B cell (primary cell): Measurements from ENCODE around the gene LTBP2. TPM values are rescaled to one million over a fixed set of nuclear protein-coding genes. Genes with fewer than 3 reads are reported as not detected.

ENCODE experiments used
- ATAC-seq: fragments of 200-7000 bp; cut with Tn5 transposase; one replicate; pipeline ENCODE4 v1.10.0; 2021; ENCODE audit warnings: low read depth, mild to moderate bottlenecking, moderate number of reproducible peaks, moderate library complexity
- CTCF ChIA-PET: fragments of 350-600 bp; sonication (Branson Sonifier 250); formaldehyde crosslinking; loops from one replicate; lab custom pipeline; 2021; ENCODE audit warnings: antibody characterized with exemption, inconsistent platforms; lab: Charles Lee
- POLR2A ChIA-PET: fragments of 350-600 bp; sonication (Branson Sonifier 250); formaldehyde crosslinking; loops from one replicate; lab custom pipeline; 2021; ENCODE audit warnings: antibody characterized with exemption; lab: Charles Lee
- DNase-seq: peaks from one replicate; pipeline ENCODE4 v3.0.0; 2013
- H2AFZ ChIP-seq: 2 replicates; pipeline ENCODE4 v1.6.1; 2012; ENCODE audit warnings: mild to moderate bottlenecking, low read depth, low read length; ENCODE audit not compliant: insufficient read depth, poor library complexity, severe bottlenecking
- H3K27ac ChIP-seq, 2 donors: 1 replicate in 1 of 2; 2 replicates in 1 of 2; pipeline ENCODE4 v1.5.1; 2012 to 2013; ENCODE audit warnings: low read length in 2 of 2, mild to moderate bottlenecking in 2 of 2, moderate library complexity in 1 of 2
- H3K27me3 ChIP-seq, 4 experiments: fragments of 200-600 bp in 1 of 4; sonication (generic) in 1 of 4; replicated peaks in 1 of 4; 1 replicate in 2 of 4; 2 replicates in 2 of 4; pipeline versions ENCODE4 v1.6.1 to v1.7.0; 2013 to 2016; ENCODE audit warnings: low read length in 3 of 4, mild to moderate bottlenecking in 2 of 4, mixed read lengths in 1 of 4, moderate library complexity in 1 of 4; ENCODE audit not compliant: insufficient read depth in 4 of 4, control insufficient read depth in 3 of 4; ENCODE audit errors: control extremely low read depth in 1 of 4
- H3K36me3 ChIP-seq, 2 experiments: replicated peaks in 1 of 2; 1 replicate in 1 of 2; 2 replicates in 1 of 2; pipeline versions ENCODE4 v1.6.1 to v1.7.1; 2013; ENCODE audit warnings: low read length in 1 of 2; ENCODE audit not compliant: insufficient read depth in 2 of 2, control insufficient read depth in 1 of 2; ENCODE audit errors: control extremely low read depth in 1 of 2, extremely low read depth in 1 of 2
- H3K4me1 ChIP-seq, 2 donors: fragments of 200-600 bp in 1 of 2; sonication (generic) in 1 of 2; 1 replicate in 1 of 2; 2 replicates in 1 of 2; pipeline versions ENCODE4 v1.5.1 to v1.6.1; 2013 to 2017; ENCODE audit warnings: low read length in 2 of 2; ENCODE audit not compliant: control insufficient read depth in 2 of 2, insufficient read depth in 2 of 2
- H3K4me2 ChIP-seq: replicated peaks from 2 replicates; pipeline ENCODE3; 2012; ENCODE audit warnings: mild to moderate bottlenecking, low read depth, low read length; ENCODE audit not compliant: poor library complexity, severe bottlenecking
- H3K4me3 ChIP-seq, 5 experiments: fragments of 200-600 bp in 1 of 5; sonication (generic) in 1 of 5; 1 replicate in 3 of 5; 2 replicates in 2 of 5; pipeline versions ENCODE4 v1.5.1 to v1.7.0; 2011 to 2016; ENCODE audit warnings: low read length in 4 of 5, mild to moderate bottlenecking in 4 of 5, low read depth in 2 of 5, control low read depth in 1 of 5, moderate library complexity in 1 of 5; ENCODE audit not compliant: insufficient read depth in 1 of 5; ENCODE audit errors: control extremely low read depth in 1 of 5, extremely low read depth in 1 of 5
- H3K79me2 ChIP-seq: fragments of 200-600 bp; sonication (generic); one replicate; pipeline ENCODE4 v1.6.0; 2016; ENCODE audit warnings: low read length; ENCODE audit not compliant: control insufficient read depth, insufficient read depth
- H3K9ac ChIP-seq: fragments of 200-600 bp; sonication (generic); 2 replicates; pipeline ENCODE4 v1.6.1; 2017; ENCODE audit warnings: mild to moderate bottlenecking, low read length, moderate library complexity
- H3K9me3 ChIP-seq, 3 donors: one replicate each; pipeline versions ENCODE4 v1.6.1 to v1.7.1; 2013; ENCODE audit warnings: low read length in 2 of 3; ENCODE audit not compliant: control insufficient read depth in 2 of 3, insufficient read depth in 1 of 3; ENCODE audit errors: control extremely low read depth in 1 of 3
- H4K20me1 ChIP-seq: 2 replicates; pipeline ENCODE4 v1.6.0; 2012; ENCODE audit warnings: mild to moderate bottlenecking, low read length; ENCODE audit not compliant: insufficient read depth, control insufficient read depth, poor library complexity, severe bottlenecking
- H3K27ac Mint-ChIP-seq: one replicate; pipeline ENCODE4 v1.8.0; 2021; ENCODE audit warnings: mixed read lengths
- H3K27me3 Mint-ChIP-seq: one replicate; pipeline ENCODE4 v1.8.0; 2021; ENCODE audit warnings: mixed read lengths
- H3K4me1 Mint-ChIP-seq: one replicate; pipeline ENCODE4 v1.8.0; 2021; ENCODE audit warnings: mixed read lengths
- H3K4me3 Mint-ChIP-seq: one replicate; pipeline ENCODE4 v1.8.0; 2021; ENCODE audit warnings: mixed read lengths
- H3K9me3 Mint-ChIP-seq: one replicate; pipeline ENCODE4 v1.8.0; 2022; ENCODE audit warnings: mixed read lengths; ENCODE audit not compliant: insufficient read depth
- CTCF ChIP-seq: fragments of 200-600 bp; IDR thresholded peaks from one replicate; pipeline ENCODE4 v1.8.0; 2022; ENCODE audit warnings: antibody characterized with exemption, mild to moderate bottlenecking
- EZH2 ChIP-seq: IDR thresholded peaks from 2 replicates; pipeline ENCODE4 v1.6.1; 2012; ENCODE audit warnings: borderline replicate concordance, low read depth, mild to moderate bottlenecking, moderate library complexity, low read length; ENCODE audit not compliant: insufficient read depth, poor library complexity, severe bottlenecking
- WGBS: methylation state at CpG from one replicate; pipeline ENCODE4 v1.1.5; 2013; ENCODE audit warnings: missing lambda C conversion rate; ENCODE audit not compliant: insufficient coverage; 5-methylcytosine and 5-hydroxymethylcytosine counted together
- intact Hi-C: fragments of 100-400 bp; cut with micrococcal nuclease; formaldehyde crosslinking; loops from one replicate; pipeline ENCODE4 v1.10.0; 2022
- polyA plus RNA-seq: library from polyadenylated mRNA; depleted of rRNA; stranded (reverse); fragments of >200 nt; gene quantifications from 2 replicates; pipeline ENCODE4 v1.2.3, GENCODE V29; 2012
- total RNA-seq, 2 donors: library from RNA; stranded (reverse); fragments of 120-200 nt in 1 of 2; gene quantifications; 1 replicate in 1 of 2; 2 replicates in 1 of 2; pipeline versions ENCODE4 v1.2.3 to v1.2.4, GENCODE V29; 2013 to 2022

The LTBP2 gene
- total and polyA plus RNA-seq, 2 donors (not counting 1 experiment from before 2014, with no cell fraction given): 0.12 to 0.22 TPM

- H3K27ac Mint-ChIP-seq: no peak overlapping the region
- ChIA-PET CTCF (no interaction called here), POLR2A (no interaction called here)
- H3K27me3 Mint-ChIP-seq: peaks cover 8% of the 10 kb centered on the region
- Histone ChIP-seq H2AFZ (no peak overlapping the region), H3K79me2 (no peaks in the 10 kb centered on the region), H3K4me3 (no peak overlapping the region), H3K4me2 (no peak overlapping the region), H3K27ac (no peak overlapping the region), H3K36me3 (no peaks in the 10 kb centered on the region), H3K4me1 (peaks cover 7 to 10% of the 10 kb centered on the region in 2 donors), H4K20me1 (no peaks in the 10 kb centered on the region), H3K9me3 (no peaks in the 10 kb centered on the region), H3K27me3 (no peaks in the 10 kb centered on the region), H3K9ac (no peak overlapping the region)
- ATAC-seq (no peak), DNase-seq (no peak)
- WGBS: 98% methylated on average over 14 of the region's 14 CpGs
- intact Hi-C loops: no loop called here
- no peaks in the 10 kb centered on the region for H3K9me3 Mint-ChIP-seq
- TF ChIP-seq CTCF (no peak), EZH2 (no peak)
- H3K4me3 Mint-ChIP-seq: no peak overlapping the region
- peaks cover 15% of the 10 kb centered on the region for H3K4me1 Mint-ChIP-seq
Observed at GRCh38 chr14:74528406-74528805, 83.6 kb downstream of the LTBP2 start.

GRCh38 chr14:74527736-74528280 is 84.2 kb downstream of the LTBP2 start:
- no peak for ATAC-seq
- CTCF ChIA-PET: no interaction called here
- H3K9me3 Mint-ChIP-seq: no peaks in the 10 kb centered on the region

More at GRCh38 chr14:74527736-74528280, 84.2 kb downstream of the LTBP2 start:
- Mint-ChIP-seq H3K27ac (no peak overlapping the region), H3K4me1 (peaks cover 15% of the 10 kb centered on the region), H3K4me3 (no peak overlapping the region), H3K27me3 (peaks cover 12% of the 10 kb centered on the region)
- Histone ChIP-seq H3K4me2 (no peak overlapping the region), H4K20me1 (no peaks in the 10 kb centered on the region), H3K9me3 (no peaks in the 10 kb centered on the region), H3K27me3 (no peaks in the 10 kb centered on the region), H2AFZ (no peak overlapping the region), H3K27ac (no peak overlapping the region), H3K9ac (no peak overlapping the region), H3K4me3 (no peak overlapping the region), H3K79me2 (no peaks in the 10 kb centered on the region), H3K4me1 (peaks cover 7 to 10% of the 10 kb centered on the region in 2 donors), H3K36me3 (no peaks in the 10 kb centered on the region)
- intact Hi-C loops: no loop called here
- DNase-seq: no peak
- POLR2A ChIA-PET: no interaction called here
- WGBS: 93% methylated on average over 6 of the region's 10 CpGs
- TF ChIP-seq EZH2: no peak
- no peak for TF ChIP-seq CTCF
